ENCODE measurements around the gene EPG5. TPM values are rescaled to one million over a fixed set of nuclear protein-coding genes. Genes with fewer than 3 reads are reported as not detected.
"Not testable (repeated sequence)": the region's sequence is repeated elsewhere in the genome, so short reads cannot be mapped to it uniquely, and the experiment has no call there.

The EPG5 gene
- total RNA-seq, 2 experiments from 2014 or later = 15.3 to 19.0 TPM

- intact Hi-C loops (cut with micrococcal nuclease) = no loop called here
- Mint-ChIP-seq H3K4me1 (ENCODE audit: low read depth) (peaks cover 3% of the 10 kb centered on the region), H3K4me3 (no peak overlapping the region), H3K36me3 (ENCODE audit: low read depth) (peaks cover 25% of the 10 kb centered on the region), H3K27ac (no peak overlapping the region), H3K27me3 (no peaks in the 10 kb centered on the region), H3K9me3 (no peaks in the 10 kb centered on the region)
- TF ChIP-seq, protein P1, sequence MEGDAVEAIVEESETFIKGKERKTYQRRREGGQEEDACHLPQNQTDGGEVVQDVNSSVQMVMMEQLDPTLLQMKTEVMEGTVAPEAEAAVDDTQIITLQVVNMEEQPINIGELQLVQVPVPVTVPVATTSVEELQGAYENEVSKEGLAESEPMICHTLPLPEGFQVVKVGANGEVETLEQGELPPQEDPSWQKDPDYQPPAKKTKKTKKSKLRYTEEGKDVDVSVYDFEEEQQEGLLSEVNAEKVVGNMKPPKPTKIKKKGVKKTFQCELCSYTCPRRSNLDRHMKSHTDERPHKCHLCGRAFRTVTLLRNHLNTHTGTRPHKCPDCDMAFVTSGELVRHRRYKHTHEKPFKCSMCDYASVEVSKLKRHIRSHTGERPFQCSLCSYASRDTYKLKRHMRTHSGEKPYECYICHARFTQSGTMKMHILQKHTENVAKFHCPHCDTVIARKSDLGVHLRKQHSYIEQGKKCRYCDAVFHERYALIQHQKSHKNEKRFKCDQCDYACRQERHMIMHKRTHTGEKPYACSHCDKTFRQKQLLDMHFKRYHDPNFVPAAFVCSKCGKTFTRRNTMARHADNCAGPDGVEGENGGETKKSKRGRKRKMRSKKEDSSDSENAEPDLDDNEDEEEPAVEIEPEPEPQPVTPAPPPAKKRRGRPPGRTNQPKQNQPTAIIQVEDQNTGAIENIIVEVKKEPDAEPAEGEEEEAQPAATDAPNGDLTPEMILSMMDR (IDR thresholded peaks at IDR 0.05) = no peak
- no peak for DNase-seq
- ATAC-seq = no peak
- CTCF ChIA-PET = interaction anchor here (1.0 to 1.3 kb wide), 4 partner anchors 15 to 47 kb away, joined by 3 to 8 read pairs (median 4); no protein-coding TSS in a partner anchor
- POLR2A ChIA-PET = interaction anchor here (1.3 to 1.7 kb wide), 2 partner anchors 10 to 118 kb away, joined by 3 to 4 read pairs; no protein-coding TSS in a partner anchor
Observed at GRCh38 chr18:45854036-45854586, 113.0 kb downstream of the EPG5 start.

DNA sequence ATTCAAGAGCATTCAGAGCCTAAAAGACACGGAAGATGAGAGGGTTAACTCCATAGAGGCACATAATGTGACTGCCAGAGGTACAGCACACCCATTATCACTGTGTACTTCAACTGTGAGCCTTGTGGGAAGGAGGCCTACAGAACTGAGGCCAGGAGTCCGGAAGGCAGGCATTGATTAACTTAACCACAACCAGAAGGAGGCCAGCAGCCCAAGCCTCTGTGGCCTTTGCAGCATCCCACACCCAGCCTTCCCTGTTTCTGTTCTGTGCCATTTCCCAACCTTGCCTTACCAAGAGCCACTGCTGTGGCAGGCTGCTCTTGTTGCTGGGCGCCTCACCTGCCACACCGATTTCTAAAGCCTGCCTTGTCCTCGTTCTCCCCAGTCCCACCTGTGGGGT is 114.5 kb downstream of the EPG5 start:
- DNase-seq (no peak), ATAC-seq (no peak)
- H3K27ac Mint-ChIP-seq = no peak overlapping the region
- H3K4me3 Mint-ChIP-seq = no peak overlapping the region
- intact Hi-C loops (cut with micrococcal nuclease) = no loop called here
- H3K4me1 Mint-ChIP-seq (ENCODE audit: low read depth) = peaks cover 3% of the 10 kb centered on the region
- TF ChIP-seq, protein P1 (IDR thresholded peaks at IDR 0.05) = no peak
- ChIA-PET POLR2A (no interaction called here), CTCF (interaction anchor here (1.0 kb wide), 1 partner anchor 128 kb away, joined by 3 read pairs; the partner anchor contains the start of gene SLC14A1)
- H3K9me3 Mint-ChIP-seq = no peaks in the 10 kb centered on the region
- no peaks in the 10 kb centered on the region for H3K27me3 Mint-ChIP-seq
- H3K36me3 Mint-ChIP-seq (ENCODE audit: low read depth) = peaks cover 19% of the 10 kb centered on the region

DNA sequence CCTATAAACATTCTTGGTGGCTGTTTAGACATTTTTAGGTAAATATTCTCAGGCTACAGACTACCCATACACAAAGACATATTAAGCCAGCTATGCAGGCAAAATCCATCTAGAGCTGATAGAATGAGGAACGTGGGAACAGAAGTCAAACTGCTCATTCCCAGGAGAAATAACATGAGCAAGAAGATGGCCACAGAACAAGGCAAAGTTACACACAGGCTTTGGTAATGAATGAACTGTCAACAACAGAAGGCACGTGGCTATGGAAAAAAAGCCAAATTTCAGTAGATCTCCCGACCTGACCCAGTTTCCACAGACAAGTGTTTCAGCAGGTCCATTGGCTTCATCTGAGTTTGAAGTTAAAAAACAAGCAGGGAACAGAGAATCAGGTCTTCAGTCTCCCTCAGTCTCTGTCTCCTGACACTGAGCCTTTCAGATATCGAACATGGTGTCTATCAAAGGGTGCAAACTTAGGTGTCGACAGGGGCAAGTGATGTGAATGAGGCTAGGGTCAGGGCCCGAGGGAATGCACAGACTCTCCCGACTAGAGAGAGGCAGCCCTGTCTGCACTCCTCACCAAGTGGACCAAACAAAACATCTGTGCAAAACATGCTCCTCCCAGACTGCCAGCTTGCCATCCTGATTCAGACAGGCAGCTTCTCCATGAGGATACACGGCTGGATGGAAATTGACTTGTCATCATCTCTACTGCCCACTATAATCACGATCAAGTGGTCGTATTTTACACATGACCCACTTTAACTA is 115.8 kb downstream of the EPG5 start:
- Mint-ChIP-seq H3K9me3 (no peaks in the 10 kb centered on the region), H3K36me3 (ENCODE audit: low read depth) (peaks cover 13% of the 10 kb centered on the region), H3K4me1 (ENCODE audit: low read depth) (peaks cover 11% of the 10 kb centered on the region), H3K27me3 (no peaks in the 10 kb centered on the region), H3K4me3 (no peak overlapping the region), H3K27ac (peak overlapping the region; percentile 10)
- ChIA-PET CTCF (interaction anchor here (1.0 to 5.1 kb wide), 4 partner anchors 12 to 185 kb away, joined by 3 to 27 read pairs (median 7); partner anchors contain the start of gene SLC14A1), POLR2A (no interaction called here)
- DNase-seq (no peak), ATAC-seq (no peak)
- intact Hi-C loops (cut with micrococcal nuclease) = no loop called here
- TF ChIP-seq, protein P1 (IDR thresholded peaks at IDR 0.05) = no peak

DNA sequence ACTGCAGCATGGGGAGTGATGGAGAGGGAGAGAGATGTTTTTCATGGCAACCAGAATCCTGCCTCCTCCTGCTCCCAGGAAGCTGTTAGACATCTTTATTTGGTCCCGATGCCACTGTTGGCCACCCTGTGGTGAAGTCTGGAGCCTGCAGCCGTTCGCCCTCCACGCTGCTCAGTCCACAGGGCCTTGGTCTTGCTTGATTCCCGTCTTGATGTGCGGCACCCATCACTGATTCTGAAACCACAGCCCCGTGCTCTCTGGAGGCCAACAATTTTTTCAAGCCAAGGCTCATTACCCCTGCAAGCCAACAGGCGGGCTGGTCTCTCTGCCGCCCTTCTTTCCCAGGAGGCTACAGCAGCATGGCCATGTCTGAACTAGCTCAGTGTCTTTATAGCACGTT is 117.1 kb downstream of the EPG5 start:
- Mint-ChIP-seq H3K27me3 (no peaks in the 10 kb centered on the region), H3K4me1 (ENCODE audit: low read depth) (peaks cover 11% of the 10 kb centered on the region), H3K36me3 (ENCODE audit: low read depth) (peaks cover 9% of the 10 kb centered on the region), H3K9me3 (no peaks in the 10 kb centered on the region), H3K27ac (no peak overlapping the region), H3K4me3 (no peak overlapping the region)
- intact Hi-C loops (cut with micrococcal nuclease) = no loop called here
- TF ChIP-seq, protein P1 (IDR thresholded peaks at IDR 0.05) = no peak
- no peak for DNase-seq
- POLR2A ChIA-PET = interaction anchor here (1.1 kb wide), 1 partner anchor 17 kb away, joined by 3 read pairs; no protein-coding TSS in a partner anchor
- CTCF ChIA-PET = interaction anchor here (1.2 to 5.1 kb wide), 4 partner anchors 11 to 186 kb away, joined by 3 to 27 read pairs (median 7); no protein-coding TSS in a partner anchor
- ATAC-seq = peak; percentile 34

GRCh38 chr18:45849529-45849928 is 117.6 kb downstream of the EPG5 start:
- Mint-ChIP-seq H3K27me3 (no peaks in the 10 kb centered on the region), H3K36me3 (ENCODE audit: low read depth) (peaks cover 7% of the 10 kb centered on the region), H3K27ac (no peak overlapping the region), H3K4me1 (ENCODE audit: low read depth) (peaks cover 14% of the 10 kb centered on the region), H3K4me3 (no peak overlapping the region), H3K9me3 (no peaks in the 10 kb centered on the region)
- ChIA-PET CTCF (interaction anchor here (1.2 to 5.1 kb wide), 3 partner anchors 30 to 185 kb away, joined by 3 to 27 read pairs (median 11); no protein-coding TSS in a partner anchor), POLR2A (interaction anchor here (1.1 kb wide), 1 partner anchor 18 kb away, joined by 3 read pairs; no protein-coding TSS in a partner anchor)
- DNase-seq = no peak
- TF ChIP-seq, protein P1 (IDR thresholded peaks at IDR 0.05) = no peak
- ATAC-seq = no peak
- intact Hi-C loops (cut with micrococcal nuclease) = no loop called here

- ATAC-seq; POLR2A ChIA-PET; H3K36me3 Mint-ChIP-seq (ENCODE audit: low read depth); H3K4me3 Mint-ChIP-seq; H3K27me3 Mint-ChIP-seq; intact Hi-C loops (cut with micrococcal nuclease); DNase-seq; H3K9me3 Mint-ChIP-seq; H3K27ac Mint-ChIP-seq: not testable (repeated sequence)
- CTCF ChIA-PET = interaction anchor here (1.1 to 5.1 kb wide), 3 partner anchors 20 to 182 kb away, joined by 3 to 27 read pairs (median 11); no protein-coding TSS in a partner anchor
- peaks cover 14% of the 10 kb centered on the region for H3K4me1 Mint-ChIP-seq (ENCODE audit: low read depth)
Observed at GRCh38 chr18:45848643-45849042, 118.5 kb downstream of the EPG5 start.

Measured in activated CD8-positive, alpha-beta T cell treated with anti-CD3 and anti-CD28 coated beads for 36 hours (primary cell).